Activated CD4-positive, alpha-beta T cell treated with anti-CD3 and anti-CD28 coated beads for 48 hours (primary cell): ENCODE measurements around the gene PIM1.

Experiments used
- DNase-seq: peaks from one replicate; pipeline ENCODE4 v3.0.0-alpha.2; 2020

Gene PIM1

GRCh38 chr6:37138856-37139229 is 31.1 kb upstream of the PIM1 start:
- no peak for DNase-seq

GRCh38 chr6:37139230-37139962 is 30.6 kb upstream of the PIM1 start:
- no peak for DNase-seq

- DNase-seq, result no peak
Observed at GRCh38 chr6:37140145-37140544, 29.8 kb upstream of the PIM1 start.

- peak; percentile 11 for DNase-seq
Observed at GRCh38 chr6:37141281-37142049, 28.5 kb upstream of the PIM1 start.

GRCh38 chr6:37142050-37142614 is 27.8 kb upstream of the PIM1 start:
- DNase-seq, result no peak

GRCh38 chr6:37143585-37143984 is 26.4 kb upstream of the PIM1 start:
- DNase-seq, result no peak

GRCh38 chr6:37145443-37145842 is 24.5 kb upstream of the PIM1 start:
- DNase-seq, result no peak

GRCh38 chr6:37146735-37147157 is 23.2 kb upstream of the PIM1 start:
- DNase-seq, result no peak

GRCh38 chr6:37149745-37150144 is 20.2 kb upstream of the PIM1 start:
- no peak for DNase-seq

- DNase-seq, result no peak
Observed at GRCh38 chr6:37150314-37150713, 19.6 kb upstream of the PIM1 start.

GRCh38 chr6:37155394-37156312 is 14.3 kb upstream of the PIM1 start:
- peak; percentile 82 for DNase-seq

- no peak for DNase-seq
Observed at GRCh38 chr6:37158508-37158907, 11.4 kb upstream of the PIM1 start.

GRCh38 chr6:37160922-37161778 is 8.8 kb upstream of the PIM1 start:
- DNase-seq, result no peak

GRCh38 chr6:37162740-37163139 is 7.2 kb upstream of the PIM1 start:
- no peak for DNase-seq

- DNase-seq, result no peak
Observed at GRCh38 chr6:37168163-37168758, 1.7 kb upstream of the PIM1 start.

- DNase-seq, result peak; percentile 55
Observed at GRCh38 chr6:37168811-37169495, 999 bp upstream of the PIM1 start.

- peak; percentile 73 for DNase-seq
Observed at GRCh38 chr6:37170273-37171200, 585 bp downstream of the PIM1 start.

- peak; percentile 52 for DNase-seq
Observed at GRCh38 chr6:37171201-37171969, 1.4 kb downstream of the PIM1 start.
